B cell (primary cell): ENCODE results near the gene HMSD. TPM values are rescaled to one million over a fixed set of nuclear protein-coding genes. Genes with fewer than 3 reads are reported as not detected.

ENCODE experiments used
- ATAC-seq: fragments of 200-7000 bp; cut with Tn5 transposase; one replicate; pipeline ENCODE4 v1.10.0; 2021; ENCODE audit warnings: low read depth, mild to moderate bottlenecking, moderate number of reproducible peaks, moderate library complexity
- CTCF ChIA-PET: fragments of 350-600 bp; sonication (Branson Sonifier 250); formaldehyde crosslinking; loops from one replicate; lab custom pipeline; 2021; ENCODE audit warnings: antibody characterized with exemption, inconsistent platforms; lab: Charles Lee
- POLR2A ChIA-PET: fragments of 350-600 bp; sonication (Branson Sonifier 250); formaldehyde crosslinking; loops from one replicate; lab custom pipeline; 2021; ENCODE audit warnings: antibody characterized with exemption; lab: Charles Lee
- DNase-seq: peaks from one replicate; pipeline ENCODE4 v3.0.0; 2013
- H2AFZ ChIP-seq: 2 replicates; pipeline ENCODE4 v1.6.1; 2012; ENCODE audit warnings: mild to moderate bottlenecking, low read depth, low read length; ENCODE audit not compliant: insufficient read depth, poor library complexity, severe bottlenecking
- H3K27ac ChIP-seq, 2 donors: 1 replicate in 1 of 2; 2 replicates in 1 of 2; pipeline ENCODE4 v1.5.1; 2012 to 2013; ENCODE audit warnings: low read length in 2 of 2, mild to moderate bottlenecking in 2 of 2, moderate library complexity in 1 of 2
- H3K27me3 ChIP-seq, 4 experiments: fragments of 200-600 bp in 1 of 4; sonication (generic) in 1 of 4; replicated peaks in 1 of 4; 1 replicate in 2 of 4; 2 replicates in 2 of 4; pipeline versions ENCODE4 v1.6.1 to v1.7.0; 2013 to 2016; ENCODE audit warnings: low read length in 3 of 4, mild to moderate bottlenecking in 2 of 4, mixed read lengths in 1 of 4, moderate library complexity in 1 of 4; ENCODE audit not compliant: insufficient read depth in 4 of 4, control insufficient read depth in 3 of 4; ENCODE audit errors: control extremely low read depth in 1 of 4
- H3K36me3 ChIP-seq, 2 experiments: replicated peaks in 1 of 2; 1 replicate in 1 of 2; 2 replicates in 1 of 2; pipeline versions ENCODE4 v1.6.1 to v1.7.1; 2013; ENCODE audit warnings: low read length in 1 of 2; ENCODE audit not compliant: insufficient read depth in 2 of 2, control insufficient read depth in 1 of 2; ENCODE audit errors: control extremely low read depth in 1 of 2, extremely low read depth in 1 of 2
- H3K4me1 ChIP-seq, 2 donors: fragments of 200-600 bp in 1 of 2; sonication (generic) in 1 of 2; 1 replicate in 1 of 2; 2 replicates in 1 of 2; pipeline versions ENCODE4 v1.5.1 to v1.6.1; 2013 to 2017; ENCODE audit warnings: low read length in 2 of 2; ENCODE audit not compliant: control insufficient read depth in 2 of 2, insufficient read depth in 2 of 2
- H3K4me2 ChIP-seq: replicated peaks from 2 replicates; pipeline ENCODE3; 2012; ENCODE audit warnings: mild to moderate bottlenecking, low read depth, low read length; ENCODE audit not compliant: poor library complexity, severe bottlenecking
- H3K4me3 ChIP-seq, 5 experiments: fragments of 200-600 bp in 1 of 5; sonication (generic) in 1 of 5; 1 replicate in 3 of 5; 2 replicates in 2 of 5; pipeline versions ENCODE4 v1.5.1 to v1.7.0; 2011 to 2016; ENCODE audit warnings: low read length in 4 of 5, mild to moderate bottlenecking in 4 of 5, low read depth in 2 of 5, control low read depth in 1 of 5, moderate library complexity in 1 of 5; ENCODE audit not compliant: insufficient read depth in 1 of 5; ENCODE audit errors: control extremely low read depth in 1 of 5, extremely low read depth in 1 of 5
- H3K79me2 ChIP-seq: fragments of 200-600 bp; sonication (generic); one replicate; pipeline ENCODE4 v1.6.0; 2016; ENCODE audit warnings: low read length; ENCODE audit not compliant: control insufficient read depth, insufficient read depth
- H3K9ac ChIP-seq: fragments of 200-600 bp; sonication (generic); 2 replicates; pipeline ENCODE4 v1.6.1; 2017; ENCODE audit warnings: mild to moderate bottlenecking, low read length, moderate library complexity
- H3K9me3 ChIP-seq, 3 donors: one replicate each; pipeline versions ENCODE4 v1.6.1 to v1.7.1; 2013; ENCODE audit warnings: low read length in 2 of 3; ENCODE audit not compliant: control insufficient read depth in 2 of 3, insufficient read depth in 1 of 3; ENCODE audit errors: control extremely low read depth in 1 of 3
- H4K20me1 ChIP-seq: 2 replicates; pipeline ENCODE4 v1.6.0; 2012; ENCODE audit warnings: mild to moderate bottlenecking, low read length; ENCODE audit not compliant: insufficient read depth, control insufficient read depth, poor library complexity, severe bottlenecking
- H3K27ac Mint-ChIP-seq: one replicate; pipeline ENCODE4 v1.8.0; 2021; ENCODE audit warnings: mixed read lengths
- H3K27me3 Mint-ChIP-seq: one replicate; pipeline ENCODE4 v1.8.0; 2021; ENCODE audit warnings: mixed read lengths
- H3K4me1 Mint-ChIP-seq: one replicate; pipeline ENCODE4 v1.8.0; 2021; ENCODE audit warnings: mixed read lengths
- H3K4me3 Mint-ChIP-seq: one replicate; pipeline ENCODE4 v1.8.0; 2021; ENCODE audit warnings: mixed read lengths
- H3K9me3 Mint-ChIP-seq: one replicate; pipeline ENCODE4 v1.8.0; 2022; ENCODE audit warnings: mixed read lengths; ENCODE audit not compliant: insufficient read depth
- EZH2 ChIP-seq: IDR thresholded peaks from 2 replicates; pipeline ENCODE4 v1.6.1; 2012; ENCODE audit warnings: borderline replicate concordance, low read depth, mild to moderate bottlenecking, moderate library complexity, low read length; ENCODE audit not compliant: insufficient read depth, poor library complexity, severe bottlenecking
- WGBS: methylation state at CpG from one replicate; pipeline ENCODE4 v1.1.5; 2013; ENCODE audit warnings: missing lambda C conversion rate; ENCODE audit not compliant: insufficient coverage; 5-methylcytosine and 5-hydroxymethylcytosine counted together
- intact Hi-C: fragments of 100-400 bp; cut with micrococcal nuclease; formaldehyde crosslinking; loops from one replicate; pipeline ENCODE4 v1.10.0; 2022
- polyA plus RNA-seq: library from polyadenylated mRNA; depleted of rRNA; stranded (reverse); fragments of >200 nt; gene quantifications from 2 replicates; pipeline ENCODE4 v1.2.3, GENCODE V29; 2012
- total RNA-seq, 2 donors: library from RNA; stranded (reverse); fragments of 120-200 nt in 1 of 2; gene quantifications; 1 replicate in 1 of 2; 2 replicates in 1 of 2; pipeline versions ENCODE4 v1.2.3 to v1.2.4, GENCODE V29; 2013 to 2022
- TF ChIP-seq, protein P1 (sequence below): fragments of 200-600 bp; IDR thresholded peaks from one replicate; pipeline ENCODE4 v1.8.0; 2022; ENCODE audit warnings: antibody characterized with exemption, mild to moderate bottlenecking

HMSD gene
- total and polyA plus RNA-seq, 2 donors (not counting 1 experiment from before 2014, with no cell fraction given) = 0.04 TPM; not detected in 1

DNA sequence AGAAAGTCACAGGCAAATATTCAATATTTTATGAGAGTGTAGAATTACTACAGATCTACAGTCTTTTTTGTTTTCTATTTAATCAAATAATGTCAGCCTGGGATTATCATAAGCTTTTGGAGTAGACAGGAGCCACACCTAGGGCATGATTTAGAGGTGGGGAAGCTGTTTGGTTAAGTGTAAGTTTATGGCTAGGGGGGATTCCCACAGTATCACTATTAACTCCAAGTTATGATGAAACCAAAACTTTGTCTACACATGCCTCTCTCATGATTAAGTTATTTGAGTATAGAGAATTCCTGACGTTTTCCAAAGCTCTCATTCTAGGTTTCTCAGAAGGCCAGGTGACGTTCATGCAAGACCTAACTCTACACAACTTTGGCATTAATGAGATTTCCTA lies 39.2 kb upstream of the HMSD start:
- H3K9ac ChIP-seq = no peak overlapping the region
- CTCF ChIA-PET = interaction anchor here (1.2 to 1.5 kb wide), 3 partner anchors 19 to 85 kb away, joined by 3 read pairs; no protein-coding TSS in a partner anchor
- H3K36me3 ChIP-seq = no peaks in the 10 kb centered on the region
- no peak for DNase-seq
- no peaks in the 10 kb centered on the region for H4K20me1 ChIP-seq
- no peak overlapping the region for H2AFZ ChIP-seq
- Mint-ChIP-seq H3K4me1 (peaks cover 6% of the 10 kb centered on the region), H3K27me3 (peaks cover 16% of the 10 kb centered on the region), H3K27ac (no peak overlapping the region), H3K9me3 (no peaks in the 10 kb centered on the region), H3K4me3 (no peak overlapping the region)
- TF ChIP-seq, protein P1, sequence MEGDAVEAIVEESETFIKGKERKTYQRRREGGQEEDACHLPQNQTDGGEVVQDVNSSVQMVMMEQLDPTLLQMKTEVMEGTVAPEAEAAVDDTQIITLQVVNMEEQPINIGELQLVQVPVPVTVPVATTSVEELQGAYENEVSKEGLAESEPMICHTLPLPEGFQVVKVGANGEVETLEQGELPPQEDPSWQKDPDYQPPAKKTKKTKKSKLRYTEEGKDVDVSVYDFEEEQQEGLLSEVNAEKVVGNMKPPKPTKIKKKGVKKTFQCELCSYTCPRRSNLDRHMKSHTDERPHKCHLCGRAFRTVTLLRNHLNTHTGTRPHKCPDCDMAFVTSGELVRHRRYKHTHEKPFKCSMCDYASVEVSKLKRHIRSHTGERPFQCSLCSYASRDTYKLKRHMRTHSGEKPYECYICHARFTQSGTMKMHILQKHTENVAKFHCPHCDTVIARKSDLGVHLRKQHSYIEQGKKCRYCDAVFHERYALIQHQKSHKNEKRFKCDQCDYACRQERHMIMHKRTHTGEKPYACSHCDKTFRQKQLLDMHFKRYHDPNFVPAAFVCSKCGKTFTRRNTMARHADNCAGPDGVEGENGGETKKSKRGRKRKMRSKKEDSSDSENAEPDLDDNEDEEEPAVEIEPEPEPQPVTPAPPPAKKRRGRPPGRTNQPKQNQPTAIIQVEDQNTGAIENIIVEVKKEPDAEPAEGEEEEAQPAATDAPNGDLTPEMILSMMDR = no peak
- no peak for TF ChIP-seq EZH2
- no CpG with 5 or more reads among the region's 2 CpGs for WGBS
- no peak overlapping the region for H3K27ac ChIP-seq
- intact Hi-C loops = no loop called here
- H3K79me2 ChIP-seq = no peaks in the 10 kb centered on the region
- H3K4me1 ChIP-seq = no peaks in the 10 kb centered on the region
- no peaks in the 10 kb centered on the region for H3K9me3 ChIP-seq
- H3K27me3 ChIP-seq = no peaks in the 10 kb centered on the region
- POLR2A ChIA-PET = no interaction called here
- no peak overlapping the region for H3K4me3 ChIP-seq
- no peak for ATAC-seq
- no peak overlapping the region for H3K4me2 ChIP-seq

DNA sequence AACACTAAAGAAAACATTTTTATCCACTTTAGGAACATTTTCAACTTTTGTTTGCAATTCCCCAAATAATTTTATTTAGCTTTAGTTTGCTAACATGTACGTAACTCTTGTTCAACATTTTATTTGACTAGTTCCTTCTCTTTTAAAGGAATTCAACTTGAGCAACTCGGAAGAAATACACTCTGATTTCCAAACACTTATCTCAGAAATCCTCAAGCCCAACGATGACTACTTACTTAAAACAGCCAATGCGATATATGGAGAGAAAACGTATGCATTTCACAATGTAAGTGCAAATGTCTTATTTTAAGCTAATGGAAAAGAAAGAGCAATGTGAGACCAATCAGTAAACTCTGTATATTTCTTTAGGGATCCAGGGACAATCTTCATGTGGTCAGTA lies 31.3 kb upstream of the HMSD start:
- Histone ChIP-seq H3K27ac (no peak overlapping the region), H3K27me3 (no peaks in the 10 kb centered on the region), H4K20me1 (no peaks in the 10 kb centered on the region), H2AFZ (no peak overlapping the region), H3K9ac (no peak overlapping the region), H3K4me2 (no peak overlapping the region), H3K9me3 (no peaks in the 10 kb centered on the region), H3K4me1 (no peaks in the 10 kb centered on the region), H3K36me3 (no peaks in the 10 kb centered on the region), H3K4me3 (no peak overlapping the region), H3K79me2 (no peaks in the 10 kb centered on the region)
- POLR2A ChIA-PET = no interaction called here
- WGBS = no CpG with 5 or more reads among the region's 5 CpGs
- CTCF ChIA-PET = no interaction called here
- Mint-ChIP-seq H3K9me3 (no peaks in the 10 kb centered on the region), H3K27me3 (peaks cover 38% of the 10 kb centered on the region), H3K4me3 (no peak overlapping the region), H3K4me1 (no peaks in the 10 kb centered on the region), H3K27ac (no peak overlapping the region)
- ATAC-seq (no peak), DNase-seq (no peak)
- intact Hi-C loops = no loop called here
- no peak for TF ChIP-seq EZH2
- TF ChIP-seq, protein P1 = no peak
